ENCODE results near the gene IFNG-AS1.
A peak's percentile ranks its signal among the peaks of the same experiment; 100 is the strongest.

IFNG-AS1 gene

GRCh38 chr12:68037616-68038255 is 48.5 kb downstream of the IFNG-AS1 start:
- ATAC-seq = peak; percentile 73
- no peak for DNase-seq

GRCh38 chr12:68038650-68039049 is 49.4 kb downstream of the IFNG-AS1 start:
- ATAC-seq (no peak), DNase-seq (no peak)

- peak; percentile 55 for ATAC-seq
These were observed 51.3 kb downstream of the IFNG-AS1 start for GRCh38 chr12:68040450-68041075.

GRCh38 chr12:68042212-68042699 is 53.0 kb downstream of the IFNG-AS1 start:
- ATAC-seq = peak; percentile 77
- peak; percentile 16 for DNase-seq

More at GRCh38 chr12:68040450-68041075, 51.3 kb downstream of the IFNG-AS1 start:
- DNase-seq = peak; percentile 70

GRCh38 chr12:68043435-68043834 is 54.2 kb downstream of the IFNG-AS1 start:
- ATAC-seq (no peak), DNase-seq (no peak)

GRCh38 chr12:68048648-68049297 is 59.5 kb downstream of the IFNG-AS1 start:
- ATAC-seq (no peak), DNase-seq (no peak)

GRCh38 chr12:68056300-68056699 is 67.1 kb downstream of the IFNG-AS1 start:
- DNase-seq (no peak), ATAC-seq (no peak)

- no peak for DNase-seq
These were observed 74.8 kb downstream of the IFNG-AS1 start for GRCh38 chr12:68063900-68064590.

GRCh38 chr12:68065163-68065562 is 75.9 kb downstream of the IFNG-AS1 start:
- DNase-seq = no peak
- no peak for ATAC-seq

More at GRCh38 chr12:68063900-68064590, 74.8 kb downstream of the IFNG-AS1 start:
- no peak for ATAC-seq

GRCh38 chr12:68065687-68066086 is 76.4 kb downstream of the IFNG-AS1 start:
- no peak for ATAC-seq

GRCh38 chr12:68067762-68068376 is 78.6 kb downstream of the IFNG-AS1 start:
- no peak for ATAC-seq
- no peak for DNase-seq

More at GRCh38 chr12:68065687-68066086, 76.4 kb downstream of the IFNG-AS1 start:
- no peak for DNase-seq

GRCh38 chr12:68069275-68069674 is 80.0 kb downstream of the IFNG-AS1 start:
- ATAC-seq = no peak
- DNase-seq = no peak
